Measurements from ENCODE around the gene CLEC14A.

GRCh38 chr14:38279572-38279971 is 23.7 kb upstream of the CLEC14A start:
- TF ChIP-seq CTCF (IDR thresholded peaks at IDR 0.05) (no peak), EP300 (IDR thresholded peaks at IDR 0.05) (no peak), POLR2AphosphoS5 (IDR thresholded peaks at IDR 0.05) (no peak), POLR2A (IDR thresholded peaks at IDR 0.05) (no peak)
